CD4-positive, alpha-beta T cell treated with Interleukin-15 for 1 hour (primary cell): ENCODE data around the gene RCC2.
"Not testable (repeated sequence)": the region's sequence is repeated elsewhere in the genome, so short reads cannot be mapped to it uniquely, and the experiment has no call there.

Experiments
- DNase-seq: peaks from one replicate; pipeline ENCODE4 v3.0.0-alpha.2; 2020

RCC2 gene

GRCh38 chr1:17439250-17440073, at the start of gene RCC2:
Gene RCC2 (minus strand): TSS chr1:17439677. CDS start chr1:17438514, 1,163 bp downstream.
- peak; percentile 77 for DNase-seq

DNA sequence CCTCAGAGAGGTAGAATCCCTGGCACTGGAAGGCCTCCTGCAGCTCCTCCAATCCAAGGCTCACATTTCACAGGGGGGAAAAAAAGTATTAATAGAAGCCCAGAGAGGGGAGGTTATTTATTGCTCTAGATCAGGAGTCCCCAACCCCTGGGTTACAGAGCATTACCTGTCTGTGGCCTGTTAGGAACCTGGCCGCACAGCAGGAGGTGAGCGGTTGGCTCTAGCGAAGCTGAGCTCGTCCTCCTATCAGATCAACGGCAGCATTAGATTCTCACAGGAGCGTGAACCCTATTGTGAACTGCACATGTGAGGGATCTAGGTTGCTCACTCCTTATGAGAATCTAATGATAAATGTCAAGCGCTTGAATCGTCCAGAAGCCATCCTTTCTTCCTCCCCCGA, 46.8 kb upstream of the RCC2 start:
- DNase-seq, result no peak

GRCh38 chr1:17485281-17485680, 45.8 kb upstream of the RCC2 start:
- no peak for DNase-seq

DNA sequence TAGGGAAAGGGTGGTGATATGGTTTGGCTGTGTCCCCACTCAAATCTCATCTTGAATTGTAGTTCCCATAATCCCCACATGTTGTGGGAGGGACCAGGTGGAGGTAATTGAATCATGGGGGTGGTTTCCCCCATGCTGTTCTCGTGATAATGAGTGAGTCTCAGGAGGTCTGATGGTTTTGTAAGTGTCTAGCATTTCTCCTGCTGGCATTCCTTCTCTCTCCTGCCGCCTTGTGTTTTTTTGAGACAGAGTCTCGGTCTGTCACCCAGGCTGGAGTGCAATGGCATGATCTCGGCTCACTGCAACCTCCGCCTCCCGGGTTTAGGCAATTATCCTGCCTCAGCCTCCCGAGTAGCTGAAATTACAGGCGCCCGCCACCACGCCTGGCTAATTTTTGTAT, 42.5 kb upstream of the RCC2 start:
- not testable (repeated sequence) for DNase-seq

- no peak for DNase-seq
Measured at GRCh38 chr1:17480846-17481245, 41.4 kb upstream of the RCC2 start.

GRCh38 chr1:17475752-17476151, 36.3 kb upstream of the RCC2 start:
- no peak for DNase-seq

DNA sequence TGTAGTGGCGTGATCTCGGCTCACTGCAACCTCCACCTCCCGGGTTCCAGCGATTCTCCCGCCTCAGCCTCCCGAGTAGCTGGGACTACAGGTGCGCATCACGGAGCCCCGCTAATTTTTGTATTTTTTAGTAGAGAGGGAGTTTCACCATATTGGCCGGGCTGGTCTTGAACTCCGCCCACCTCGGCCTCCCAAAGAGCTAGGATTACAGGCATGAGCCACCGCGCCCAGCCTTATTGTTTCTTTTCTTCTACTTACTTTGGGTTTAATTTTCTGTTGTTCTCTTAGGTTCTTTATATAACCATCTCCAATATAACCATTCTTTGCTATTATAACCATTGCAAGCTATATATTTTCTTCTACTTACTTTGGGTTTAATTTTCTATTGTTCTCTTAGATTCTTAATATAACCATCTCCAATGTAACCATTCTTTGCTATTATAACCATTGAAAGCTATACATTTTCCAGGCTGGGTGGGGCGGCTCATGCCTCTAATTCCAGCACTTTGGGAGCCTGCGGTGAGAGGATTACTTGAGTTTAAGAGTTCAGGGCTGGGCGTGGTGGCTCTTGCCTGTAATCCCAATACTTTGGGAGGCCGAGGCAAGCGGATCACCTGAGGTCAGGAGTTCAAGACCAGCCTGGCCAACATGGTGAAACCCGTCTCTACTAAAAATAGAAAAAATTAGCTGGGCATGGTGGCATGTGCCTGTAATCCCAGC, 35.5 kb upstream of the RCC2 start:
- DNase-seq, result not testable (repeated sequence)

DNA sequence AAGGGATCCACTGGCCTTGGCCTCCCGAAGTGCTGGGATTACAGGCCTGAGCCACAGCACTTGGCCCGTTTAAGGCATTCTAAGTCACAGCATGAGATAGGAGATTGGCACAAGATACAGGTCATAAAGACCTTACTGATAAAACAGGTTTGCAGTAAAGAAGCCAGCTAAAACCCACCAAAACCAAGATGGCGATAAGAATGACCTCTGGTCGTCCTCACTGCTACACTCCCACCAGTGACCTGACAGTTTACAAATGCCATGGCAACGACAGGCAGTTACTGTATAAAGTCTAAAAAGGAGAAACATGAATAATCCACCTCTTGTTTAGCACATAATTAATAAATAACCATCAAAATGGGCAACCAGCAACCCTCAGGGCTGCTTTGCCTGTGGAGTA, 33.3 kb upstream of the RCC2 start:
- no peak for DNase-seq

GRCh38 chr1:17471393-17471792, 31.9 kb upstream of the RCC2 start:
- DNase-seq, result no peak

GRCh38 chr1:17470021-17470799, 30.7 kb upstream of the RCC2 start:
- no peak for DNase-seq

DNA sequence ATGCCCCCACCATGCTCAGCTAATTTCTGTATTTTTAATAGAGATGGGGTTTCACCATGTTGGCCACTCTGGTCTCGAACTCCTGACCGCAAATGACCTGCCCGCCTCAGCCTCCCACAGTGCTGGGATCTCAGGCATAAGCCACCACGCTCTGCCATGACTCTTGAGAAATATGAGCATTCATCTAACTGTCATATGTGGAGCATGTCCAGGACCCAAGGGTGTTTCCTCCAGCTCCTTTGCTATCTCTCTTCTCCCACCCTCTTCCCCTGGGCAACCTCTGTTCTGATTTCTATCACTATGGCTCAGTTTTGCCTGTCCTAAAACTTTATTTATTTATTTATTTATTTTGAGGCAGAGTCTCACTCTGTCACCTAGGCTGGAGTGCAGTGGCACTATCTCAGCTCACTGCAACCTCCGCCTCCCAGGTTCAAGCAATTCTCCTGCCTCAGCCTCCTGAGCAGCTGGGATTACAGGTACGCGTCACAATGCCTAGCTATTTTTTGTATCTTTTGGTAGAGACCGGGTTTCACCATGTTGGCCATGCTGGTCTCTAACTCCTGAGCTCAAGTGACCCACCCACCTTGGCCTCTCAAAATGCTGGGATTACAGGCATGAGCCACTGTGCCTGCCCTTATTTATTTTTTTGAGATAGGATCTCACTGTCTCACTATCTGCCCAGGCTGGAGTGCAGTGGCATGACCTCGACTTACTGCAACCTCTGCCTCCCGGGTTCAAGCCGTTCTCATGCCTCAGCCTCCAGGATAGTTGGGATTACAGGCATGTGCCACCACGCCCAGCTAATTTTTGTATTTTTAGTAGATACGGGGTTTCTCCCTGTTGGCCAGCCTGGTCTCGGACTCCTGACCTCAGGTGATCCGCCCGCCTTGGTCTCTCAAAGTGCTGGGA, 29.1 kb upstream of the RCC2 start:
- not testable (repeated sequence) for DNase-seq

DNA sequence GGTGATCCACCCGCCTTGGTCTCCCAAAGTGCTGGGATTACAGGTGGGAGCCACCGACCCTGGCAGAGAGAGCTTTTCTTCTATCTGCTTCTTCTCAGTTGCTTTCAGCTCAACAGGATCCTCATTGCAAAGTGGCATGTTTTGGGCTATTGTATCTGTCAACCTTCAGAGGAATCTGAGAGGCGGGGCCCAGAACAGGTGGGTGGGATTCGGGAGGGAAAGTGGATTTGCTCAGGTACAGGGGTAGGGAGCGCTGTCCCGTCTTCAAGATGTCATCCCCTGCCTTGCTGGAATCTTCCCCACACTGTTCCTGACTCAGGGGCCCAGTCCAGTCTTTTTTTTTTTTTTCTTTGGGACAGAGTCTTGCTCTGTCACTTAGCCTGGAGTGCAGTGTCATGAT, 26.9 kb upstream of the RCC2 start:
- no peak for DNase-seq

GRCh38 chr1:17465228-17465627, 25.8 kb upstream of the RCC2 start:
- no peak for DNase-seq

- DNase-seq, result no peak
Measured at GRCh38 chr1:17463991-17464390, 24.5 kb upstream of the RCC2 start.

DNA sequence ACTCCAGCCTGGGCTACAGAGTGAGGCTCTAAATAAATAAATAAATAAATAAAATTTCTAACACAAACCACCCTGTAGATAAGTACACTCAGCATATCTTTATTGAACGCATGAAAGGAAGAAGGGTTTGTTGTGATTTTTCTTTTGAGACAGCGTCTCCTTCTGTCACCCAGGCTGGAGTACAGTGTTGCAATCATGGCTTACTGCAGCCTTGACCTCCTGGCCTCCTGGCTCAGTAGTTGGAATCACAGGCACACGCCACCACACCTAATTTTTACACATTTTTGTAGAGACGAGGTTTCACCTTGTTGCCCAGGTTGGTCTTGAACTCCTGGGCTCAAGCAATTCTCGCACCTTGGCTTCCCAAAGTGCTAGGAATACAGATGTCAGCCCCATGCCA, 23.2 kb upstream of the RCC2 start:
- DNase-seq, result no peak

- no peak for DNase-seq
Measured at GRCh38 chr1:17460219-17460618, 20.7 kb upstream of the RCC2 start.

- DNase-seq, result no peak
Measured at GRCh38 chr1:17458794-17459193, 19.3 kb upstream of the RCC2 start.

DNA sequence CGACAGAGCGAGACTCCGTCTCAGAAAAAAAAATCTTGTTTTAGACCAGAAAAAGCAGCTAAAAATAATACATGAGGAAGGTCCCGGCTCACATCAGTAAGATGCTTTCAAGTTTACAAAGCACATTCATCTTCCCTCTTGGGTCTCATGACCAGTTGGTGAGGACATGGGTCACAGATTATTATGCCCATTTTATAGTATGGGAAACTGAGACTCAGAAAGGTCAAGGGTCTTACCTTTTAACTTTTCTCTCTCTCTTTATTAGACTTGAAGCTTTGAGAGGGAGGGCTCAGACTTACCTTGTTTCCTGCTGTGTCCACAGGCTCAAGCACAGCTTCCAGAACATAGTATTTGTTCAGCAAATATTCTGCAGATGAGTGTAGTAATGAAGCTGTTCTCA, 13.2 kb upstream of the RCC2 start:
- DNase-seq, result no peak

GRCh38 chr1:17452203-17452602, 12.7 kb upstream of the RCC2 start:
- DNase-seq, result not testable (repeated sequence)

- no peak for DNase-seq
Measured at GRCh38 chr1:17451731-17452130, 12.3 kb upstream of the RCC2 start.

- no peak for DNase-seq
Measured at GRCh38 chr1:17447501-17447992, 8.1 kb upstream of the RCC2 start.

DNA sequence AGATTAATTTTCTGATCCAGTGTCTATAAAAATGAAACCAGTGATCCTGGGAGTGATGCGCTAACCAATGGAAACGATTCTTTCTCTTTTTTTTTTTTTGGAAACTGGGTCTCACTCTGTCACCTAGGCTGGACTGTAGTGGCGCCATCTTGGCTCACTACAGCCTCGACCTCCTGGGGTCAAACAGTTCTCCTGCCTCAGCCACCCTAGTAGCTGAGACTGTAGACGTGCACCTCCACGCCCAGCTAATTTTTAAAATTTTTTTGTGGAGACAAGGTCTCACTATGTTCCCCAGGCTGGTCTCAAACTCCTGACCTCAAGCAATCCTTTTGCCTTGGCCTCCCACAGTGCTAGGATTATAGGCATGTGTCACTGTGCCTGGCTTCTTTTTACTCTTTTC, 3.4 kb upstream of the RCC2 start:
- no peak for DNase-seq
